Keratinocyte (primary cell): ENCODE results near the gene PRKCA. TPM values are rescaled to one million over a fixed set of nuclear protein-coding genes. Genes with fewer than 3 reads are reported as not detected.

Experiments used
- DNase-seq: peaks from one replicate; pipeline ENCODE4 v3.0.0-alpha.2; 2011; ENCODE audit warnings: low read depth, missing footprints, low spot score
- FAIRE-seq: peaks from 2 replicates; lab custom pipeline; 2011; peaks lifted over from hg19 to GRCh38; lab: Jason Lieb, UNC
- H2AFZ ChIP-seq: 2 replicates; pipeline ENCODE4 v1.6.0; 2012; ENCODE audit warnings: low read length, control low read depth, inconsistent platforms; ENCODE audit not compliant: control insufficient read depth
- H3K27ac ChIP-seq: 2 replicates; pipeline ENCODE4 v1.5.1; 2011; ENCODE audit warnings: low read length; ENCODE audit not compliant: control insufficient read depth, insufficient read depth
- H3K27me3 ChIP-seq: 3 replicates; pipeline ENCODE4 v1.6.0; 2011; ENCODE audit warnings: low read length; ENCODE audit not compliant: control insufficient read depth, insufficient read depth; ENCODE audit errors: extremely low read depth
- H3K36me3 ChIP-seq, 2 experiments: 2 replicates in 1 of 2; 3 replicates in 1 of 2; pipeline ENCODE4 v1.5.1; 2011; ENCODE audit warnings: low read length in 2 of 2, mild to moderate bottlenecking in 1 of 2; ENCODE audit not compliant: control insufficient read depth in 2 of 2, insufficient read depth in 2 of 2; ENCODE audit errors: extremely low read depth in 1 of 2
- H3K4me1 ChIP-seq: 3 replicates; pipeline ENCODE4 v1.5.1; 2011; ENCODE audit warnings: low read length; ENCODE audit not compliant: control insufficient read depth, insufficient read depth; ENCODE audit errors: extremely low read depth
- H3K4me2 ChIP-seq: 3 replicates; pipeline ENCODE4 v1.6.0; 2011; ENCODE audit warnings: low read depth, low read length; ENCODE audit not compliant: control insufficient read depth, insufficient read depth; ENCODE audit errors: extremely low read depth
- H3K4me3 ChIP-seq, 3 experiments: fragments of 200-600 bp in 1 of 3; sonication (generic) in 1 of 3; 2 replicates in 2 of 3; 3 replicates in 1 of 3; pipeline ENCODE4 v1.5.1; 2011 to 2016; ENCODE audit warnings: low read length in 3 of 3, mild to moderate bottlenecking in 3 of 3, control low read depth in 2 of 3, inconsistent platforms in 1 of 3, low read depth in 1 of 3, mixed read lengths in 1 of 3, mixed run types in 1 of 3, moderate library complexity in 1 of 3; ENCODE audit not compliant: control insufficient read depth in 2 of 3, insufficient read depth in 2 of 3; ENCODE audit errors: extremely low read depth in 1 of 3
- H3K79me2 ChIP-seq: 2 replicates; pipeline ENCODE4 v1.6.0; 2012; ENCODE audit warnings: low read length; ENCODE audit not compliant: control insufficient read depth, insufficient read depth
- H3K9ac ChIP-seq: 3 replicates; pipeline ENCODE4 v1.6.0; 2011; ENCODE audit warnings: low read length; ENCODE audit not compliant: control insufficient read depth, insufficient read depth; ENCODE audit errors: extremely low read depth
- H3K9me1 ChIP-seq: 3 replicates; pipeline ENCODE4 v1.6.0; 2011; ENCODE audit warnings: low read length; ENCODE audit not compliant: control insufficient read depth, insufficient read depth; ENCODE audit errors: extremely low read depth
- H3K9me3 ChIP-seq: 2 replicates; pipeline ENCODE4 v1.5.1; 2012; ENCODE audit warnings: low read depth, low read length; ENCODE audit not compliant: control insufficient read depth
- H4K20me1 ChIP-seq: 3 replicates; pipeline ENCODE4 v1.6.0; 2011; ENCODE audit warnings: low read length; ENCODE audit not compliant: control insufficient read depth, insufficient read depth; ENCODE audit errors: extremely low read depth
- EZH2 ChIP-seq: IDR thresholded peaks from one replicate; pipeline ENCODE4 v1.6.1; 2012; ENCODE audit warnings: inconsistent platforms, mild to moderate bottlenecking, low read length, moderate library complexity
- dilution Hi-C: fragments of 300-500 bp; cut with MboI; formaldehyde crosslinking; loops from one replicate; pipeline ENCODE4 v1.7.0; 2020; ENCODE audit warnings: low sequenced_read_pairs; ENCODE audit not compliant: extremely low pct_ligation_motif_present
- polyA plus RNA-seq, 5 experiments: library from polyadenylated mRNA; depleted of rRNA in 3 of 5; stranded (reverse) in 3 of 5; stranded (forward) in 1 of 5; unstranded in 1 of 5; fragments of >200 nt; gene quantifications; 1 replicate in 1 of 5; 2 replicates in 3 of 5; 3 replicates in 1 of 5; pipeline versions ENCODE4 v1.2.1 to v1.2.3, GENCODE V29; 2011 to 2012; ENCODE audit warnings: missing spikeins in 2 of 5, low read depth in 1 of 5, low replicate concordance in 1 of 5
- TF ChIP-seq, protein P1 (sequence below), 3 experiments: IDR thresholded peaks in 1 of 3; conservative IDR thresholded peaks in 1 of 3; optimal IDR thresholded peaks in 1 of 3; 2 replicates in 2 of 3; 3 replicates in 1 of 3; pipeline versions ENCODE3 to v1.5.1; 2011; ENCODE audit warnings: low read length in 3 of 3, mild to moderate bottlenecking in 3 of 3, moderate library complexity in 2 of 3, control low read depth in 1 of 3, inconsistent platforms in 1 of 3; ENCODE audit not compliant: insufficient read depth in 2 of 3; ENCODE audit errors: extremely low read depth in 1 of 3

Gene PRKCA
- polyA plus RNA-seq, 1 donor (not counting 4 experiments of a cell fraction or from before 2014, with no cell fraction given), result 3.6 TPM

DNA sequence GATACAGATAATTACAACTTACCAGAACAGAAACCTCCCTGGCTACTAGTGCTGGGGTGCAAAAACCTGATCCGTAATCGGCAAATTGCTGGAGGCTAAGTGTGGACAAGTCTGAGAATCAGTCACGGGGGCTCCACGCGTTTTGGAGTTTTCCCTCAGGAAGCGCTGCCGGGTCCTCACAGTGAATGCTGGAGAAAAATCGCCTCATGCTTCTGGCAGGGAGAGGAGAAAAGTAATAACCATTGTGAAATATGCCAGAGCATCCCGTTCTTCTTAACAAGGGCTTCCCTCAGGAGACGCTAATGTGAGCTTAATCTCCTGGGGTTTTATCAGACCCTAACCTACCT is 453.5 kb downstream of the PRKCA start:
- no peaks in the 10 kb centered on the region for H3K36me3 ChIP-seq
- no peaks in the 10 kb centered on the region for H4K20me1 ChIP-seq
- H3K9me3 ChIP-seq, result no peaks in the 10 kb centered on the region
- no peaks in the 10 kb centered on the region for H3K27me3 ChIP-seq
- no peak for FAIRE-seq
- no peak overlapping the region for H3K9ac ChIP-seq
- TF ChIP-seq, protein P1, sequence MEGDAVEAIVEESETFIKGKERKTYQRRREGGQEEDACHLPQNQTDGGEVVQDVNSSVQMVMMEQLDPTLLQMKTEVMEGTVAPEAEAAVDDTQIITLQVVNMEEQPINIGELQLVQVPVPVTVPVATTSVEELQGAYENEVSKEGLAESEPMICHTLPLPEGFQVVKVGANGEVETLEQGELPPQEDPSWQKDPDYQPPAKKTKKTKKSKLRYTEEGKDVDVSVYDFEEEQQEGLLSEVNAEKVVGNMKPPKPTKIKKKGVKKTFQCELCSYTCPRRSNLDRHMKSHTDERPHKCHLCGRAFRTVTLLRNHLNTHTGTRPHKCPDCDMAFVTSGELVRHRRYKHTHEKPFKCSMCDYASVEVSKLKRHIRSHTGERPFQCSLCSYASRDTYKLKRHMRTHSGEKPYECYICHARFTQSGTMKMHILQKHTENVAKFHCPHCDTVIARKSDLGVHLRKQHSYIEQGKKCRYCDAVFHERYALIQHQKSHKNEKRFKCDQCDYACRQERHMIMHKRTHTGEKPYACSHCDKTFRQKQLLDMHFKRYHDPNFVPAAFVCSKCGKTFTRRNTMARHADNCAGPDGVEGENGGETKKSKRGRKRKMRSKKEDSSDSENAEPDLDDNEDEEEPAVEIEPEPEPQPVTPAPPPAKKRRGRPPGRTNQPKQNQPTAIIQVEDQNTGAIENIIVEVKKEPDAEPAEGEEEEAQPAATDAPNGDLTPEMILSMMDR (optimal IDR thresholded peaks at IDR 0.05 in 1 of 3, IDR thresholded peaks at IDR 0.05 in 1 of 3, conservative IDR thresholded peaks at IDR 0.05 in 1 of 3; ENCODE audit: extremely low read depth in 1 of 3, insufficient read depth in 2 of 3, low read length in 3 of 3), result no peak
- TF ChIP-seq EZH2, result no peak
- H3K9me1 ChIP-seq, result no peaks in the 10 kb centered on the region
- no peak overlapping the region for H3K27ac ChIP-seq
- peaks cover 9% of the 10 kb centered on the region for H3K4me1 ChIP-seq
- dilution Hi-C loops, result no loop called here
- H2AFZ ChIP-seq, result no peak overlapping the region
- H3K4me3 ChIP-seq, result no peak overlapping the region
- DNase-seq, result no peak
- H3K4me2 ChIP-seq, result no peak overlapping the region
- no peaks in the 10 kb centered on the region for H3K79me2 ChIP-seq

DNA sequence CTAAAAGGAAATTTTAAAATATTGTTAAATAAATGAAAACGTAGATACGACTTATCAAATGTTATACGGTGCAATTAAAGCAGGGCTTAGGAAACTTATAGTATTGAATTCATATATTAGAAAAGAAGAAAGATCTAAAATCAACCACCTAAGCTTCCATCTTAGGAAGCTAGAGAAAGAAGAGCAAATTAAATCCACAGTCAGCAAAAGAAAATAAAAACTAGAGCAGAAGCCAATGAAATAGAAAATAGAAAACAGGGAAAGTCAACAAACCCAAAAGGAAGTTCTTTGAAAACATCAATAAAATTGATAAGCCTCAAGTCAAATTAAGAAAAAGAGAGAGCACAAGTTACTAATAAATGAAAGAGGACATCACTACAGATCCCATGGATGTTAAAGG is 457.9 kb downstream of the PRKCA start:
- Histone ChIP-seq H3K9me3 (no peaks in the 10 kb centered on the region), H3K4me1 (peaks cover 4% of the 10 kb centered on the region), H4K20me1 (no peaks in the 10 kb centered on the region), H3K27ac (no peak overlapping the region), H3K9me1 (no peaks in the 10 kb centered on the region), H3K36me3 (no peaks in the 10 kb centered on the region), H3K4me3 (no peak overlapping the region), H2AFZ (no peak overlapping the region), H3K9ac (no peak overlapping the region), H3K79me2 (no peaks in the 10 kb centered on the region), H3K4me2 (no peak overlapping the region), H3K27me3 (no peaks in the 10 kb centered on the region)
- DNase-seq, result no peak
- FAIRE-seq, result no peak
- dilution Hi-C loops, result no loop called here
- TF ChIP-seq EZH2, result no peak
- TF ChIP-seq, protein P1 (optimal IDR thresholded peaks at IDR 0.05 in 1 of 3, IDR thresholded peaks at IDR 0.05 in 1 of 3, conservative IDR thresholded peaks at IDR 0.05 in 1 of 3; ENCODE audit: extremely low read depth in 1 of 3, insufficient read depth in 2 of 3, low read length in 3 of 3), result no peak
